ENCODE results near the gene CFAP44. TPM values are rescaled to one million over a fixed set of nuclear protein-coding genes. Genes with fewer than 3 reads are reported as not detected.

The CFAP44 gene
- total and polyA plus RNA-seq, 2 donors (not counting 1 experiment from before 2014, with no cell fraction given), result 0.51 to 1.5 TPM

GRCh38 chr3:113455446-113455845 is 14.2 kb upstream of the CFAP44 start:
- Histone ChIP-seq H3K27ac (ENCODE audit: insufficient read depth, low read length) (no peak overlapping the region), H3K4me2 (ENCODE audit: extremely low read depth, insufficient read depth, low read length) (no peak overlapping the region), H3K79me2 (ENCODE audit: control insufficient read depth, insufficient read depth, low read length) (no peaks in the 10 kb centered on the region), H3K36me3 (ENCODE audit: control insufficient read depth, insufficient read depth, low read length) (no peaks in the 10 kb centered on the region), H3K9me3 (ENCODE audit: control insufficient read depth, insufficient read depth, low read depth, low read length) (no peaks in the 10 kb centered on the region), H3K4me1 (ENCODE audit: control insufficient read depth, extremely low read depth, insufficient read depth, low read length) (no peaks in the 10 kb centered on the region), H2AFZ (ENCODE audit: low read length) (no peak overlapping the region), H3K27me3 (ENCODE audit: control insufficient read depth, insufficient read depth, low read length) (no peaks in the 10 kb centered on the region), H3K4me3 (replicated peaks in 1 of 4; ENCODE audit: control extremely low read depth in 1 of 4, insufficient read depth in 1 of 4, low read depth in 3 of 4, low read length in 4 of 4) (no peak overlapping the region), H3K9ac (ENCODE audit: insufficient read depth, low read length) (no peak overlapping the region), H4K20me1 (ENCODE audit: control insufficient read depth, extremely low read depth, insufficient read depth, low read length) (no peaks in the 10 kb centered on the region)
- TF ChIP-seq EZH2 (IDR thresholded peaks at IDR 0.05; ENCODE audit: low read length, missing control alignments), result no peak
- TF ChIP-seq, protein P1, sequence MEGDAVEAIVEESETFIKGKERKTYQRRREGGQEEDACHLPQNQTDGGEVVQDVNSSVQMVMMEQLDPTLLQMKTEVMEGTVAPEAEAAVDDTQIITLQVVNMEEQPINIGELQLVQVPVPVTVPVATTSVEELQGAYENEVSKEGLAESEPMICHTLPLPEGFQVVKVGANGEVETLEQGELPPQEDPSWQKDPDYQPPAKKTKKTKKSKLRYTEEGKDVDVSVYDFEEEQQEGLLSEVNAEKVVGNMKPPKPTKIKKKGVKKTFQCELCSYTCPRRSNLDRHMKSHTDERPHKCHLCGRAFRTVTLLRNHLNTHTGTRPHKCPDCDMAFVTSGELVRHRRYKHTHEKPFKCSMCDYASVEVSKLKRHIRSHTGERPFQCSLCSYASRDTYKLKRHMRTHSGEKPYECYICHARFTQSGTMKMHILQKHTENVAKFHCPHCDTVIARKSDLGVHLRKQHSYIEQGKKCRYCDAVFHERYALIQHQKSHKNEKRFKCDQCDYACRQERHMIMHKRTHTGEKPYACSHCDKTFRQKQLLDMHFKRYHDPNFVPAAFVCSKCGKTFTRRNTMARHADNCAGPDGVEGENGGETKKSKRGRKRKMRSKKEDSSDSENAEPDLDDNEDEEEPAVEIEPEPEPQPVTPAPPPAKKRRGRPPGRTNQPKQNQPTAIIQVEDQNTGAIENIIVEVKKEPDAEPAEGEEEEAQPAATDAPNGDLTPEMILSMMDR (conservative IDR thresholded peaks at IDR 0.05 in 1 of 2, IDR thresholded peaks at IDR 0.05 in 1 of 2; ENCODE audit: low read depth in 1 of 2, low read length in 2 of 2), result no peak
- DNase-seq (ENCODE audit: low read depth in 2 of 2), result no peak

DNA sequence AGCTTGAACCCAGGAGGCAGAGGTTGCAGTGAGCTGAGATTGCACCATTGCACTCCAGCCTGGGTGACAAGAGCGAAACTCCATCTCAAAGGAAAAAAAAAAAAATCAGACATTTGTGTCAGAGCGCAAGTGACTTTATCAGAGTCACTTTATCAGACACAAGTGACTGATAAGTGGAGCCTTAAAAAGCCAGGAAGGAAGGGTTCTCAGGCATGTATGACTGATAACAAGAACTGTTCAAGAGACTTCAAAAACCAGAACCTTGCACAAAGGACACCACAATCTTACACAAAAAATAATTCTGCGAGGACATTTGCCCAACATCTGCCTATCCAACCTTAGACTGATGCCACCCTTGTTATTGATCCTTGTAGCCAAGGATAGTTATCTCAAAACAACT is 13.3 kb upstream of the CFAP44 start:
- Histone ChIP-seq H3K4me3 (replicated peaks in 1 of 4; ENCODE audit: control extremely low read depth in 1 of 4, insufficient read depth in 1 of 4, low read depth in 3 of 4, low read length in 4 of 4) (no peak overlapping the region), H3K27me3 (ENCODE audit: control insufficient read depth, insufficient read depth, low read length) (no peaks in the 10 kb centered on the region), H3K9ac (ENCODE audit: insufficient read depth, low read length) (no peak overlapping the region), H3K4me1 (ENCODE audit: control insufficient read depth, extremely low read depth, insufficient read depth, low read length) (no peaks in the 10 kb centered on the region), H3K9me3 (ENCODE audit: control insufficient read depth, insufficient read depth, low read depth, low read length) (no peaks in the 10 kb centered on the region), H3K4me2 (ENCODE audit: extremely low read depth, insufficient read depth, low read length) (no peak overlapping the region), H4K20me1 (ENCODE audit: control insufficient read depth, extremely low read depth, insufficient read depth, low read length) (no peaks in the 10 kb centered on the region), H3K79me2 (ENCODE audit: control insufficient read depth, insufficient read depth, low read length) (no peaks in the 10 kb centered on the region), H3K27ac (ENCODE audit: insufficient read depth, low read length) (no peak overlapping the region), H3K36me3 (ENCODE audit: control insufficient read depth, insufficient read depth, low read length) (no peaks in the 10 kb centered on the region), H2AFZ (ENCODE audit: low read length) (no peak overlapping the region)
- no peak for DNase-seq (ENCODE audit: low read depth in 2 of 2)
- no peak for TF ChIP-seq EZH2 (IDR thresholded peaks at IDR 0.05; ENCODE audit: low read length, missing control alignments)
- TF ChIP-seq, protein P1 (conservative IDR thresholded peaks at IDR 0.05 in 1 of 2, IDR thresholded peaks at IDR 0.05 in 1 of 2; ENCODE audit: low read depth in 1 of 2, low read length in 2 of 2), result no peak

GRCh38 chr3:113454057-113454456 is 12.8 kb upstream of the CFAP44 start:
- no peaks in the 10 kb centered on the region for H3K36me3 ChIP-seq (ENCODE audit: control insufficient read depth, insufficient read depth, low read length)
- no peaks in the 10 kb centered on the region for H3K9me3 ChIP-seq (ENCODE audit: control insufficient read depth, insufficient read depth, low read depth, low read length)
- no peaks in the 10 kb centered on the region for H3K4me1 ChIP-seq (ENCODE audit: control insufficient read depth, extremely low read depth, insufficient read depth, low read length)
- no peaks in the 10 kb centered on the region for H3K79me2 ChIP-seq (ENCODE audit: control insufficient read depth, insufficient read depth, low read length)
- no peak overlapping the region for H2AFZ ChIP-seq (ENCODE audit: low read length)
- TF ChIP-seq EZH2 (IDR thresholded peaks at IDR 0.05; ENCODE audit: low read length, missing control alignments), result no peak
- TF ChIP-seq, protein P1 (conservative IDR thresholded peaks at IDR 0.05 in 1 of 2, IDR thresholded peaks at IDR 0.05 in 1 of 2; ENCODE audit: low read depth in 1 of 2, low read length in 2 of 2), result no peak
- no peak for DNase-seq (ENCODE audit: low read depth in 2 of 2)
- H3K27me3 ChIP-seq (ENCODE audit: control insufficient read depth, insufficient read depth, low read length), result no peaks in the 10 kb centered on the region
- H3K9ac ChIP-seq (ENCODE audit: insufficient read depth, low read length), result no peak overlapping the region
- H4K20me1 ChIP-seq (ENCODE audit: control insufficient read depth, extremely low read depth, insufficient read depth, low read length), result no peaks in the 10 kb centered on the region
- H3K27ac ChIP-seq (ENCODE audit: insufficient read depth, low read length), result no peak overlapping the region
- H3K4me2 ChIP-seq (ENCODE audit: extremely low read depth, insufficient read depth, low read length), result no peak overlapping the region
- no peak overlapping the region for H3K4me3 ChIP-seq (replicated peaks in 1 of 4; ENCODE audit: control extremely low read depth in 1 of 4, insufficient read depth in 1 of 4, low read depth in 3 of 4, low read length in 4 of 4)

All from fibroblast of lung (primary cell).